ENCODE results near the gene HIGD1A. TPM values are rescaled to one million over a fixed set of nuclear protein-coding genes. Genes with fewer than 3 reads are reported as not detected.
A peak's percentile ranks its signal among the peaks of the same experiment; 100 is the strongest.

Gene HIGD1A
- total and polyA plus RNA-seq, 10 of the 15 experiments (the other 5 are each of a cell fraction or from before 2014, with no cell fraction given) = 73.9 to 487 (median 175) TPM

DNA sequence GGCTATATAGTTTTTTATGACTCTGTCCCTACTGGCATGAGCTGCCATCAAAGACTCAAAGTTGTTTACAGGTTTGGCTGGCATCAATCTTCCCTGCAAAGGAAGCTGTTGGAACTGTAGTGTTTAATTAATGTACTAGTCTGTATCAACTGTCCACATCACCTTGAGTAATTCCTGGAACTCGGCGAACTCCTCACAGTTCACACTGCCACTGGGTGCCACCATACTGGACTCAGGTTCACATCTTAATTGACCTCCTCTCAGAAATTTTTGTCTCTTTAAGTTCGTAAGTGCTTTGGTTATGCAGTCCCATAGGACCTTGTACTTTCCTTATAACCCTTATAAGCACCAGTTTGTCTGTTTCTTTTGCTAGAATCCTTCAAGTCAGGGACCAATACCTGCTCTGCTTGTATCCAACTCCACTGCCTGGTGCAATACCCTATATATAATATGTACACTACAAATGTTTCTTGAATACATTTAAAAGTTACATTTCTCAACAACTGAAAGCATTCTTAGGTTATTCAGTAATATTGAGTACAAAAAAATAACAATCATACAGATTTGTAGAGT, 3.2 kb downstream of the HIGD1A start:
- in situ Hi-C loops (cut with MboI) = no loop called here
- POLR2A ChIA-PET = no interaction called here
- Histone ChIP-seq H2AFZ (ENCODE audit: control insufficient read depth, low read depth, low read length) (no peak overlapping the region), H3K27ac (ENCODE audit: control insufficient read depth, insufficient read depth) (no peak overlapping the region), H4K20me1 (ENCODE audit: control insufficient read depth, insufficient read depth) (no peaks in the 10 kb centered on the region), H3K4me2 (ENCODE audit: control insufficient read depth, insufficient read depth) (0 out of 2 replicates have a peak overlapping the region, but pooled peaks have one; percentile 84), H3K9me3 (replicated peaks; ENCODE audit: control insufficient read depth, insufficient read depth, low read length) (no peaks in the 10 kb centered on the region), H3K9ac (ENCODE audit: control insufficient read depth, insufficient read depth, low read length) (no peak overlapping the region), H3K79me2 (ENCODE audit: control insufficient read depth, insufficient read depth, low read length) (peaks cover 39% of the 10 kb centered on the region), H3K4me1 (ENCODE audit: control insufficient read depth, insufficient read depth, low read length) (no peaks in the 10 kb centered on the region; the same call in 1 of the 2 replicates), H3K27me3 (replicated peaks in 1 of 2; ENCODE audit: control insufficient read depth in 2 of 2, insufficient read depth in 2 of 2, low read length in 1 of 2) (no peaks in the 10 kb centered on the region), H3K4me3 (no peak overlapping the region), H3K36me3 (ENCODE audit: control insufficient read depth in 2 of 2, insufficient read depth in 2 of 2, low read length in 1 of 2) (no peaks in the 10 kb centered on the region)
- SMC1A ChIA-PET (ENCODE audit: uncharacterized antibody, unreplicated experiment) = no interaction called here
- DNase-seq (ENCODE audit: low read depth, low spot score) = no peak
- no peak for TF ChIP-seq CTCF (IDR thresholded peaks at IDR 0.05 in 2 of 3, conservative IDR thresholded peaks at IDR 0.05 in 1 of 3; ENCODE audit: control insufficient read depth in 2 of 3, extremely low read depth in 1 of 3, insufficient read depth in 1 of 3, low read depth in 3 of 3, low read length in 3 of 3)
- TF ChIP-seq, protein P1, sequence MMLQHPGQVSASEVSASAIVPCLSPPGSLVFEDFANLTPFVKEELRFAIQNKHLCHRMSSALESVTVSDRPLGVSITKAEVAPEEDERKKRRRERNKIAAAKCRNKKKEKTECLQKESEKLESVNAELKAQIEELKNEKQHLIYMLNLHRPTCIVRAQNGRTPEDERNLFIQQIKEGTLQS (IDR thresholded peaks at IDR 0.05; ENCODE audit: borderline replicate concordance, extremely low read depth, low read depth, low read length) = no peak
- TF ChIP-seq IKZF1 (conservative IDR thresholded peaks at IDR 0.05) = no peak
- no peak for TF ChIP-seq MAX (IDR thresholded peaks at IDR 0.05; ENCODE audit: low read depth, low read length)
- TF ChIP-seq RFX5 (IDR thresholded peaks at IDR 0.05; ENCODE audit: low read depth, low read length) = no peak
- TF ChIP-seq ZZZ3 (IDR thresholded peaks at IDR 0.05; ENCODE audit: control insufficient read depth, insufficient read length, low read depth) = no peak
- TF ChIP-seq ASH2L (IDR thresholded peaks at IDR 0.05; ENCODE audit: borderline replicate concordance, low read depth) = no peak
- no peak for TF ChIP-seq NFYB (IDR thresholded peaks at IDR 0.05; ENCODE audit: insufficient read depth, low read depth, low read length)
- no peak for TF ChIP-seq MEF2A (IDR thresholded peaks at IDR 0.05; ENCODE audit: insufficient read depth, low read depth, low read length)
- TF ChIP-seq ZNF384 (IDR thresholded peaks at IDR 0.05; ENCODE audit: borderline replicate concordance, low read depth, low read length) = no peak
- no peak for TF ChIP-seq SMC3 (IDR thresholded peaks at IDR 0.05; ENCODE audit: borderline replicate concordance, low read length)
- no peak for TF ChIP-seq GABPA (IDR thresholded peaks at IDR 0.05; ENCODE audit: low read depth)
- no peak for TF ChIP-seq RELB (IDR thresholded peaks at IDR 0.05; ENCODE audit: low read depth)
- TF ChIP-seq ZBTB33 (IDR thresholded peaks at IDR 0.05) = no peak
- no peak for TF ChIP-seq SRF (IDR thresholded peaks at IDR 0.05; ENCODE audit: low read depth in 2 of 2, low read length in 2 of 2)
- no peak for TF ChIP-seq PAX5 (IDR thresholded peaks at IDR 0.05; ENCODE audit: borderline replicate concordance, low read depth, low read length)
- no peak for TF ChIP-seq POU2F2 (IDR thresholded peaks at IDR 0.05; ENCODE audit: borderline replicate concordance, low read depth, low read length)
- intact Hi-C loops (cut with micrococcal nuclease; ENCODE audit: unreplicated experiment) = no loop called here
- FAIRE-seq = no peak
- CTCF ChIA-PET = interaction anchor here (0.9 to 2.1 kb wide), 4 partner anchors 21 to 80 kb away, joined by 3 to 18 read pairs (median 6); no protein-coding TSS in a partner anchor
- RAD21 ChIA-PET (ENCODE audit: unreplicated experiment) = no interaction called here
- 88% methylated on average over 3 of the region's 3 CpGs for WGBS (ENCODE audit: insufficient coverage, insufficient replicate concordance, low lambda C conversion rate, missing lambda C conversion rate)
- ATAC-seq = no peak
- BruUV-seq (replicated peaks) = no TSS peak

All from GM12878 (cell line).